Natural killer cell (primary cell): Measurements from ENCODE around the gene GALNT10. TPM values are rescaled to one million over a fixed set of nuclear protein-coding genes. Genes with fewer than 3 reads are reported as not detected.

ENCODE experiments used
- ATAC-seq, 3 donors: fragments of 150-1000 bp in 2 of 3; fragments of 200-7000 bp in 1 of 3; cut with Tn5 transposase; 1 replicate in 1 of 3; 2 replicates in 2 of 3; pipeline ENCODE4 v1.10.0; 2021; ENCODE audit warnings: mild to moderate bottlenecking in 2 of 3, moderate library complexity in 2 of 3
- DNase-seq, 2 donors: peaks; one replicate each; pipeline versions ENCODE4 v3.0.0 to v3.0.0-alpha.2; 2013 to 2021; ENCODE audit warnings: mixed read lengths in 1 of 2
- H3K27ac ChIP-seq: one replicate; pipeline ENCODE4 v1.5.1; 2013; ENCODE audit warnings: mild to moderate bottlenecking, low read length
- H3K27me3 ChIP-seq: one replicate; pipeline ENCODE4 v1.6.1; 2013; ENCODE audit warnings: low read length; ENCODE audit not compliant: control insufficient read depth, insufficient read depth
- H3K36me3 ChIP-seq: one replicate; pipeline ENCODE4 v1.6.1; 2013; ENCODE audit warnings: low read length; ENCODE audit not compliant: control insufficient read depth, insufficient read depth
- H3K4me1 ChIP-seq: one replicate; pipeline ENCODE4 v1.6.1; 2013; ENCODE audit warnings: low read length; ENCODE audit not compliant: control insufficient read depth, insufficient read depth
- H3K4me3 ChIP-seq: one replicate; pipeline ENCODE4 v1.5.1; 2013; ENCODE audit warnings: low read length
- H3K9me3 ChIP-seq: one replicate; pipeline ENCODE4 v1.6.1; 2013; ENCODE audit warnings: low read length; ENCODE audit not compliant: control insufficient read depth, insufficient read depth
- H3K27ac Mint-ChIP-seq, 2 donors: one replicate each; pipeline ENCODE4 v1.8.0; 2022; ENCODE audit warnings: mild to moderate bottlenecking in 2 of 2, mixed read lengths in 2 of 2, moderate library complexity in 1 of 2
- H3K27me3 Mint-ChIP-seq, 2 donors: one replicate each; pipeline ENCODE4 v1.8.0; 2022; ENCODE audit warnings: low read depth in 2 of 2, mixed read lengths in 2 of 2
- H3K36me3 Mint-ChIP-seq: one replicate; pipeline ENCODE4 v1.8.0; 2022; ENCODE audit warnings: mixed read lengths
- H3K4me1 Mint-ChIP-seq, 2 donors: one replicate each; pipeline ENCODE4 v1.8.0; 2022; ENCODE audit warnings: mixed read lengths in 2 of 2
- H3K4me3 Mint-ChIP-seq: one replicate; pipeline ENCODE4 v1.8.0; 2022; ENCODE audit warnings: mild to moderate bottlenecking, moderate library complexity, mixed read lengths
- H3K9me3 Mint-ChIP-seq, 2 donors: one replicate each; pipeline ENCODE4 v1.8.0; 2022; ENCODE audit warnings: mixed read lengths in 2 of 2
- WGBS: methylation state at CpG from one replicate; pipeline ENCODE4 v1.1.7; 2013; ENCODE audit warnings: missing lambda C conversion rate; ENCODE audit not compliant: insufficient coverage; 5-methylcytosine and 5-hydroxymethylcytosine counted together
- intact Hi-C: fragments of 100-400 bp; cut with micrococcal nuclease; formaldehyde crosslinking; loops from one replicate; pipeline ENCODE4 v1.14.2; 2022
- total RNA-seq, 4 donors: library from RNA; stranded (reverse); fragments of 120-200 nt in 1 of 4; gene quantifications; one replicate each; pipeline versions ENCODE4 v1.2.3 to v1.2.4, GENCODE V29; 2013 to 2022
- TF ChIP-seq, protein P1 (sequence below): fragments of 200-600 bp; IDR thresholded peaks from one replicate; pipeline ENCODE4 v1.8.0; 2022; ENCODE audit warnings: antibody characterized with exemption

Gene GALNT10
- total RNA-seq, 3 donors from 2014 or later (not counting 1 experiment from before 2014, with no cell fraction given): 77.0 to 92.6 (median 77.6) TPM

DNA sequence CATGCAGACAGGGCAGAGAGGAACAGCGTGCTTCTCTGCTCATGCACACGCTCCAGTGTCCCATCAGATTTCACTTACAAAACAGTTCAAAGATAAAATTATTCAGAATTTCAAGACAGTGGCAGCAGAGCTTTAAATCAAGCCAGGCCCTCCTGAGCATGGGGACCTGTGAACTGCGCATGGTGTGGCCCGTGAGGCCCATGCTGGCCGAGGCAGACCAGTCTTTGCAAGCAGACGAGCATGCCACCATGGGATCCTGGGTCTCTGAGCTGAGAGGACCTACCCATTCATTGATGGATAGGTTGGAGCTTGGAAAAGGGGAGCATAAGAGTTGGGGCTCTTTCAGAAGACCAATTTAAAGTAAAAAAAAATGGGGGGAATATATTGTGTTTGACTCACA lies 220.3 kb downstream of the GALNT10 start:
- 81% methylated on average over 6 of the region's 6 CpGs for WGBS
- Mint-ChIP-seq H3K9me3 (no peaks in the 10 kb centered on the region), H3K4me3 (no peak overlapping the region), H3K27ac (no peak overlapping the region), H3K27me3 (no peaks in the 10 kb centered on the region), H3K36me3 (no peaks in the 10 kb centered on the region), H3K4me1 (peaks cover 6 to 8% of the 10 kb centered on the region in 2 donors)
- TF ChIP-seq, protein P1, sequence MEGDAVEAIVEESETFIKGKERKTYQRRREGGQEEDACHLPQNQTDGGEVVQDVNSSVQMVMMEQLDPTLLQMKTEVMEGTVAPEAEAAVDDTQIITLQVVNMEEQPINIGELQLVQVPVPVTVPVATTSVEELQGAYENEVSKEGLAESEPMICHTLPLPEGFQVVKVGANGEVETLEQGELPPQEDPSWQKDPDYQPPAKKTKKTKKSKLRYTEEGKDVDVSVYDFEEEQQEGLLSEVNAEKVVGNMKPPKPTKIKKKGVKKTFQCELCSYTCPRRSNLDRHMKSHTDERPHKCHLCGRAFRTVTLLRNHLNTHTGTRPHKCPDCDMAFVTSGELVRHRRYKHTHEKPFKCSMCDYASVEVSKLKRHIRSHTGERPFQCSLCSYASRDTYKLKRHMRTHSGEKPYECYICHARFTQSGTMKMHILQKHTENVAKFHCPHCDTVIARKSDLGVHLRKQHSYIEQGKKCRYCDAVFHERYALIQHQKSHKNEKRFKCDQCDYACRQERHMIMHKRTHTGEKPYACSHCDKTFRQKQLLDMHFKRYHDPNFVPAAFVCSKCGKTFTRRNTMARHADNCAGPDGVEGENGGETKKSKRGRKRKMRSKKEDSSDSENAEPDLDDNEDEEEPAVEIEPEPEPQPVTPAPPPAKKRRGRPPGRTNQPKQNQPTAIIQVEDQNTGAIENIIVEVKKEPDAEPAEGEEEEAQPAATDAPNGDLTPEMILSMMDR: no peak
- no peaks in the 10 kb centered on the region for H3K27me3 ChIP-seq
- ATAC-seq: no peak
- H3K27ac ChIP-seq: no peak overlapping the region
- intact Hi-C loops: no loop called here
- no peaks in the 10 kb centered on the region for H3K9me3 ChIP-seq
- no peak for DNase-seq
- no peak overlapping the region for H3K4me3 ChIP-seq
- H3K36me3 ChIP-seq: peaks cover 33% of the 10 kb centered on the region
- no peaks in the 10 kb centered on the region for H3K4me1 ChIP-seq

GRCh38 chr5:154411338-154411737 lies 220.8 kb downstream of the GALNT10 start:
- ATAC-seq: no peak
- Histone ChIP-seq H3K4me3 (no peak overlapping the region), H3K27me3 (no peaks in the 10 kb centered on the region), H3K9me3 (no peaks in the 10 kb centered on the region), H3K4me1 (no peaks in the 10 kb centered on the region), H3K27ac (no peak overlapping the region), H3K36me3 (peaks cover 32% of the 10 kb centered on the region)
- TF ChIP-seq, protein P1: no peak
- no peak for DNase-seq
- 98% methylated on average over 5 of the region's 5 CpGs for WGBS
- no peaks in the 10 kb centered on the region for H3K27me3 Mint-ChIP-seq
- peaks cover 6 to 8% of the 10 kb centered on the region in 2 donors for H3K4me1 Mint-ChIP-seq
- H3K27ac Mint-ChIP-seq: peak overlapping the region in 1 of 2 donors; percentile 20
- H3K9me3 Mint-ChIP-seq: no peaks in the 10 kb centered on the region
- intact Hi-C loops: no loop called here
- H3K4me3 Mint-ChIP-seq: no peak overlapping the region
- H3K36me3 Mint-ChIP-seq: no peaks in the 10 kb centered on the region

GRCh38 chr5:154412316-154412715 lies 221.8 kb downstream of the GALNT10 start:
- Mint-ChIP-seq H3K36me3 (no peaks in the 10 kb centered on the region), H3K9me3 (no peaks in the 10 kb centered on the region), H3K4me1 (peaks cover 6 to 8% of the 10 kb centered on the region in 2 donors), H3K4me3 (no peak overlapping the region), H3K27ac (no peak overlapping the region), H3K27me3 (no peaks in the 10 kb centered on the region)
- WGBS: 98% methylated on average over 3 of the region's 3 CpGs
- peaks cover 39% of the 10 kb centered on the region for H3K36me3 ChIP-seq
- no peaks in the 10 kb centered on the region for H3K4me1 ChIP-seq
- H3K9me3 ChIP-seq: no peaks in the 10 kb centered on the region
- H3K4me3 ChIP-seq: no peak overlapping the region
- H3K27me3 ChIP-seq: no peaks in the 10 kb centered on the region
- TF ChIP-seq, protein P1: no peak
- no peak overlapping the region for H3K27ac ChIP-seq
- ATAC-seq: no peak
- intact Hi-C loops: no loop called here
- DNase-seq: no peak

DNA sequence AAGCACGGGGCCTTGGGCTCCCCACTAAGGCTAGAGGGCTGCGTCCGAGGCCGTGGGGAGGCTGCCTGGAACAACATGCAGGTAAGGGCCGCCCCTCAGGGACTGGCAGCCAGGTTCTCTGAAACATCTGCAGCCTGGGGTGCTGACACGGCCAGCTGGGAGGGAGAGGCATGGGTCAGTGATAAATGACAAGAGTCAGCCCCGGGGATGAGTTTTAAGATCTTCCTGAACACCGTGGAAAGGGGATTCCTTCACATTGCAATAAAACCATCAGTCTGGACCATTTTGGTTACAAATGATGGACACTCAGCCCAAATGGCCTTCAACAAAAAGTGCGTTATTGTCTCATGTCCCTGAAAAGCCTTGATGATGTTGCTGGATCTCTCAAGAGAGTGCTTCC lies 222.4 kb downstream of the GALNT10 start:
- Histone ChIP-seq H3K9me3 (no peaks in the 10 kb centered on the region), H3K4me1 (no peaks in the 10 kb centered on the region), H3K4me3 (no peak overlapping the region), H3K27ac (no peak overlapping the region), H3K36me3 (peaks cover 45% of the 10 kb centered on the region), H3K27me3 (no peaks in the 10 kb centered on the region)
- TF ChIP-seq, protein P1: no peak
- Mint-ChIP-seq H3K27ac (peak overlapping the region in 1 of 2 donors; percentile 57), H3K4me1 (peaks cover 6 to 8% of the 10 kb centered on the region in 2 donors), H3K36me3 (no peaks in the 10 kb centered on the region), H3K4me3 (no peak overlapping the region), H3K9me3 (no peaks in the 10 kb centered on the region), H3K27me3 (no peaks in the 10 kb centered on the region)
- intact Hi-C loops: no loop called here
- 97% methylated on average over 9 of the region's 9 CpGs for WGBS
- ATAC-seq (no peak), DNase-seq (no peak)
